ENCODE results near the gene R3HDM4. TPM values are rescaled to one million over a fixed set of nuclear protein-coding genes. Genes with fewer than 3 reads are reported as not detected.

R3HDM4 gene
- 56.1 TPM for polyA plus RNA-seq (2013, experiment 1 of 2)
- 56.0 TPM for polyA plus RNA-seq (2013, experiment 2 of 2)

DNA sequence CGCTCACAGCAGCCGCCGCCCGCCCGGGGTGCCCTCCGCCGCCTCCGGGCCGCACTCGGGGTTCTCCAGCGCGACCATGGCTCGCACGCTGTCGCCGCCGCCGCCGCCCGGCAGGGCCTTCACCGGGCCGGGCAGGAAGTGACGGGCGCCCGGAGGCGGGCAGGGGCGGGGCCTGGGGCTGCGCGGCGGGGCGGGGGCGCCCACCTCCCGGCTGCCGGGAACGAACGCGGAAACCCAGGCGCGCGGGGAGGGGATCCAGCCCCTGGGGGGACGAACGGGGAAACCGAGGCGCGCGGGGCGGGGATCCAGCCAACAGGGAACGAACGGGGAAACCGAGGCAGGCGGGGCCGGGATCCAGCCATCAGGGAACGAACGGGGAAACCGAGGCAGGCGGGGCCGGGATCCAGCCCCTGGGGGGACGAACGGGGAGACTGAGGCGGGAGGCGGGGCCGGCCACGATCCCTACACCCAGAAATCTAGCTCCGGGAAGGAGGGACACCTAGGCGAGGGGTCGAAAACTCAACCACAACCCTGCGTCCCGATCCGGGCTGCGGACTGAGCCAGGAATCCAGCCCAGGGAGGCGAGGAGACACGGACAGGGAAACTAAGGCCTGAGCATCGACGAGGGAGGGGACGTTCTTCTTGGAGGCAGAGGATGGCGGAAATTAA is at the start of gene R3HDM4:
Gene R3HDM4, minus strand, starts transcription at position 140 of the 669 bp plus-strand sequence. Its CDS starts 62 bp downstream, at position 78.
- peak within 1 kb of the TSS; percentile 92 for H3K4ac ChIP-seq (ENCODE audit: low read depth, low read length)
- no peaks in the 10 kb centered on the region for H3K4me1 ChIP-seq (ENCODE audit: control insufficient read depth, low read depth, low read length)
- peak within 1 kb of the TSS; percentile 93 for H3K4me2 ChIP-seq (ENCODE audit: low read length)
- no peak within 1 kb of the TSS for H4K5ac ChIP-seq (ENCODE audit: low read length)
- peak within 1 kb of the TSS; percentile 49 for H3K4me3 ChIP-seq (ENCODE audit: low read length)
- peak within 1 kb of the TSS; percentile 98 for H3K18ac ChIP-seq (ENCODE audit: low read length)
- H3K56ac ChIP-seq (ENCODE audit: low read length), result peak within 1 kb of the TSS; percentile 88
- H3K79me2 ChIP-seq (ENCODE audit: control insufficient read depth, insufficient read depth, low read length), result peaks cover 8% of the 10 kb centered on the region
- peaks cover 3% of the 10 kb centered on the region for H3K27me3 ChIP-seq (ENCODE audit: insufficient read depth, low read length, poor library complexity)
- H3K79me1 ChIP-seq (ENCODE audit: low read length), result peaks cover 3% of the 10 kb centered on the region
- no peak for DNase-seq
- no peak within 1 kb of the TSS for H4K8ac ChIP-seq (ENCODE audit: low read depth, low read length)
- H2AK5ac ChIP-seq (ENCODE audit: low read length), result no peak within 1 kb of the TSS
- peak within 1 kb of the TSS; percentile 45 for H3K23ac ChIP-seq (ENCODE audit: low read length)
- no peak within 1 kb of the TSS for H2BK5ac ChIP-seq (ENCODE audit: low read length)
- H3K9ac ChIP-seq (ENCODE audit: low read length), result peak within 1 kb of the TSS; percentile 78
- H2BK120ac ChIP-seq (ENCODE audit: low read depth, low read length), result peak within 1 kb of the TSS; percentile 85
- WGBS (ENCODE audit: extremely low coverage, insufficient coverage, low lambda C conversion rate), result no CpG with 5 or more reads among the region's 76 CpGs
- H3K36me3 ChIP-seq (ENCODE audit: control insufficient read depth, insufficient read depth, low read length), result no peaks in the 10 kb centered on the region
- H3K27ac ChIP-seq (ENCODE audit: low read depth, low read length), result no peak within 1 kb of the TSS
- no peak within 1 kb of the TSS for H2BK15ac ChIP-seq (replicated peaks; ENCODE audit: low read depth)

DNA sequence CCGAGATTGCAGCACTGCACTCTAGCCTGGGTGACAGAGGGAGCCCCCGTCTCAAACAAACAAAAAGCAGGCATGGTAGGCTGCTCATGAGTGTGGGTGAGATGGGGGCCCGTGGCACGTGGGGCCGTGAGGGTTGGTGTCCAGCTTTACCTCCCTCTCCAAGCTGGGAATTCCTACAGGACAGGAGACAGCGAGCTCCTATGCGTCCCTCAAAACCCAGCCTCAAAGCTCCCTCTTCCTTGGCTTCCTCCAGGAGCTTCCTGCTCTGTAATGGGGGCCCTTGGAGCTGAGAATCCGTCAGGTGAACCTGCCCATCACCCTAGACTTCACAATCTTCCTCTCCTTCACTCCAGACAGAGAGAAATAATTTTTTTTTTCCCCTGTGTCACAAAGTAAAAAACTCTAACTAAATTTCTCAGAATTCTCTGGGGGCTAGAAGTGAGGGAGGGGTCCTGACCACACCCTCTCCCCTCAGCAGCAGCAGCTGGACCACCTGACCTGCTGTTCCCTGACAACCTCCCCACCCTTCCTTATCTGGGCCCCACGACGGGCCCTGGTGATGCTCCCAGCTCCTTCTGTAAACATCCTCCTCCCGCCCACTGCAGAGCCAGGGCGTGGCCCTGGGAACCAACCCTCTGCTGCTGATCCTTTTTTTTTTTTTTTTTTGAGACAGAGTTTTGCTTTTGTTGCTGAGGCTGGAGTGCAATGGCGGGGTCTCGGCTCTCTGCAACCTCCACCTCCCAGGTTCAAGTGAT is 49.0 kb upstream of the R3HDM4 start:
- no peak overlapping the region for H3K4ac ChIP-seq (ENCODE audit: low read depth, low read length)
- no peak overlapping the region for H3K27ac ChIP-seq (ENCODE audit: low read depth, low read length)
- DNase-seq, result no peak
- no peak overlapping the region for H3K9ac ChIP-seq (ENCODE audit: low read length)
- H3K18ac ChIP-seq (ENCODE audit: low read length), result no peak overlapping the region
- H3K79me1 ChIP-seq (ENCODE audit: low read length), result peaks cover 11% of the 10 kb centered on the region
- no peak overlapping the region for H2AK5ac ChIP-seq (ENCODE audit: low read length)
- H4K8ac ChIP-seq (ENCODE audit: low read depth, low read length), result no peak overlapping the region
- no peak overlapping the region for H2BK15ac ChIP-seq (replicated peaks; ENCODE audit: low read depth)
- H2BK5ac ChIP-seq (ENCODE audit: low read length), result no peak overlapping the region
- no CpG with 5 or more reads among the region's 14 CpGs for WGBS (ENCODE audit: extremely low coverage, insufficient coverage, low lambda C conversion rate)
- H2BK120ac ChIP-seq (ENCODE audit: low read depth, low read length), result no peak overlapping the region
- no peak overlapping the region for H3K4me3 ChIP-seq (ENCODE audit: low read length)
- H3K56ac ChIP-seq (ENCODE audit: low read length), result no peak overlapping the region
- H3K4me1 ChIP-seq (ENCODE audit: control insufficient read depth, low read depth, low read length), result no peaks in the 10 kb centered on the region
- peaks cover 15% of the 10 kb centered on the region for H3K36me3 ChIP-seq (ENCODE audit: control insufficient read depth, insufficient read depth, low read length)
- no peak overlapping the region for H3K23ac ChIP-seq (ENCODE audit: low read length)
- no peak overlapping the region for H4K5ac ChIP-seq (ENCODE audit: low read length)
- H3K4me2 ChIP-seq (ENCODE audit: low read length), result no peak overlapping the region
- H3K27me3 ChIP-seq (ENCODE audit: insufficient read depth, low read length, poor library complexity), result no peaks in the 10 kb centered on the region
- peaks cover 8% of the 10 kb centered on the region for H3K79me2 ChIP-seq (ENCODE audit: control insufficient read depth, insufficient read depth, low read length)

- H4K5ac ChIP-seq (ENCODE audit: low read length), result no peak overlapping the region
- no peak overlapping the region for H3K4ac ChIP-seq (ENCODE audit: low read depth, low read length)
- H3K56ac ChIP-seq (ENCODE audit: low read length), result no peak overlapping the region
- H3K36me3 ChIP-seq (ENCODE audit: control insufficient read depth, insufficient read depth, low read length), result peaks cover 11% of the 10 kb centered on the region
- peaks cover 10% of the 10 kb centered on the region for H3K4me1 ChIP-seq (ENCODE audit: control insufficient read depth, low read depth, low read length)
- no peak for DNase-seq
- H3K27me3 ChIP-seq (ENCODE audit: insufficient read depth, low read length, poor library complexity), result no peaks in the 10 kb centered on the region
- H3K79me2 ChIP-seq (ENCODE audit: control insufficient read depth, insufficient read depth, low read length), result peaks cover 15% of the 10 kb centered on the region
- no peak overlapping the region for H3K4me2 ChIP-seq (ENCODE audit: low read length)
- H3K9ac ChIP-seq (ENCODE audit: low read length), result no peak overlapping the region
- no peak overlapping the region for H4K8ac ChIP-seq (ENCODE audit: low read depth, low read length)
- H2BK120ac ChIP-seq (ENCODE audit: low read depth, low read length), result no peak overlapping the region
- H3K79me1 ChIP-seq (ENCODE audit: low read length), result peaks cover 16% of the 10 kb centered on the region
- H3K27ac ChIP-seq (ENCODE audit: low read depth, low read length), result no peak overlapping the region
- H3K18ac ChIP-seq (ENCODE audit: low read length), result no peak overlapping the region
- no peak overlapping the region for H3K4me3 ChIP-seq (ENCODE audit: low read length)
- no peak overlapping the region for H3K23ac ChIP-seq (ENCODE audit: low read length)
- H2AK5ac ChIP-seq (ENCODE audit: low read length), result no peak overlapping the region
- H2BK15ac ChIP-seq (replicated peaks; ENCODE audit: low read depth), result no peak overlapping the region
- no CpG with 5 or more reads among the region's 8 CpGs for WGBS (ENCODE audit: extremely low coverage, insufficient coverage, low lambda C conversion rate)
- no peak overlapping the region for H2BK5ac ChIP-seq (ENCODE audit: low read length)
These were observed 47.6 kb upstream of the R3HDM4 start for GRCh38 chr19:960601-960938.

DNA sequence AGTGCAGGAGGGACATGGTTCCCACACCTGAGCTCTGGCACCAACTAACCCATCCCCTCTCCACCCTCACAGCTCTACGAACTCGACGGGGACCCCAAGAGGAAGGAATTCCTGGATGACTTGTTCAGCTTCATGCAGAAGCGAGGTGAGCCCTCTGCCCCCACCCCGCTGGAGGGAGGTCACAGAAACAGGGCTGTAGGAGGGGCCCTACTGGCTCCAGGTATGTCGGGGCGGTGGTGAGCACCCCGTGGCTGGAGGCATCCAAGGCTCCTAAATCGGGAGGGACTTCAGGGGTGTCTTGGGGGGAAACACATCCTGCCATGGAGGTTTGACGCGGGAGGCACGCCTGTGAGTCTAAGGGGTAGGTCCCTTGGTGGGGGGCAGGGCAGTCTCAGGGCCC is 47.0 kb upstream of the R3HDM4 start:
- peaks cover 16% of the 10 kb centered on the region for H3K4me1 ChIP-seq (ENCODE audit: control insufficient read depth, low read depth, low read length)
- H4K5ac ChIP-seq (ENCODE audit: low read length), result no peak overlapping the region
- no peak overlapping the region for H2BK15ac ChIP-seq (replicated peaks; ENCODE audit: low read depth)
- no peak overlapping the region for H3K9ac ChIP-seq (ENCODE audit: low read length)
- H4K8ac ChIP-seq (ENCODE audit: low read depth, low read length), result no peak overlapping the region
- H3K36me3 ChIP-seq (ENCODE audit: control insufficient read depth, insufficient read depth, low read length), result peaks cover 8% of the 10 kb centered on the region
- no peak overlapping the region for H3K4me2 ChIP-seq (ENCODE audit: low read length)
- WGBS (ENCODE audit: extremely low coverage, insufficient coverage, low lambda C conversion rate), result no CpG with 5 or more reads among the region's 12 CpGs
- no peak overlapping the region for H2AK5ac ChIP-seq (ENCODE audit: low read length)
- H3K4ac ChIP-seq (ENCODE audit: low read depth, low read length), result no peak overlapping the region
- no peak overlapping the region for H3K56ac ChIP-seq (ENCODE audit: low read length)
- peaks cover 21% of the 10 kb centered on the region for H3K79me2 ChIP-seq (ENCODE audit: control insufficient read depth, insufficient read depth, low read length)
- H3K4me3 ChIP-seq (ENCODE audit: low read length), result no peak overlapping the region
- no peak overlapping the region for H3K23ac ChIP-seq (ENCODE audit: low read length)
- no peak overlapping the region for H2BK120ac ChIP-seq (ENCODE audit: low read depth, low read length)
- H3K18ac ChIP-seq (ENCODE audit: low read length), result no peak overlapping the region
- no peak overlapping the region for H3K27ac ChIP-seq (ENCODE audit: low read depth, low read length)
- H2BK5ac ChIP-seq (ENCODE audit: low read length), result no peak overlapping the region
- peak; percentile 84 for DNase-seq
- H3K27me3 ChIP-seq (ENCODE audit: insufficient read depth, low read length, poor library complexity), result no peaks in the 10 kb centered on the region
- H3K79me1 ChIP-seq (ENCODE audit: low read length), result peaks cover 18% of the 10 kb centered on the region

- peaks cover 7% of the 10 kb centered on the region for H3K36me3 ChIP-seq (ENCODE audit: control insufficient read depth, insufficient read depth, low read length)
- no peak overlapping the region for H3K9ac ChIP-seq (ENCODE audit: low read length)
- no peak overlapping the region for H2BK120ac ChIP-seq (ENCODE audit: low read depth, low read length)
- H2BK5ac ChIP-seq (ENCODE audit: low read length), result no peak overlapping the region
- peak overlapping the region; percentile 42 for H3K56ac ChIP-seq (ENCODE audit: low read length)
- H2AK5ac ChIP-seq (ENCODE audit: low read length), result no peak overlapping the region
- H3K27ac ChIP-seq (ENCODE audit: low read depth, low read length), result no peak overlapping the region
- H2BK15ac ChIP-seq (replicated peaks; ENCODE audit: low read depth), result no peak overlapping the region
- no peak overlapping the region for H4K5ac ChIP-seq (ENCODE audit: low read length)
- no peak overlapping the region for H4K8ac ChIP-seq (ENCODE audit: low read depth, low read length)
- DNase-seq, result peak; percentile 36
- H3K27me3 ChIP-seq (ENCODE audit: insufficient read depth, low read length, poor library complexity), result no peaks in the 10 kb centered on the region
- no peak overlapping the region for H3K18ac ChIP-seq (ENCODE audit: low read length)
- no CpG with 5 or more reads among the region's 36 CpGs for WGBS (ENCODE audit: extremely low coverage, insufficient coverage, low lambda C conversion rate)
- no peak overlapping the region for H3K4me3 ChIP-seq (ENCODE audit: low read length)
- peaks cover 20% of the 10 kb centered on the region for H3K4me1 ChIP-seq (ENCODE audit: control insufficient read depth, low read depth, low read length)
- H3K79me2 ChIP-seq (ENCODE audit: control insufficient read depth, insufficient read depth, low read length), result peaks cover 24% of the 10 kb centered on the region
- H3K4me2 ChIP-seq (ENCODE audit: low read length), result no peak overlapping the region
- peaks cover 18% of the 10 kb centered on the region for H3K79me1 ChIP-seq (ENCODE audit: low read length)
- no peak overlapping the region for H3K23ac ChIP-seq (ENCODE audit: low read length)
- no peak overlapping the region for H3K4ac ChIP-seq (ENCODE audit: low read depth, low read length)
These were observed 46.2 kb upstream of the R3HDM4 start for GRCh38 chr19:958967-959855.
